Tibial nerve (tissue), 3 donors: ENCODE measurements around the gene NFIA.

Experiments
- POLR2A ChIP-seq, 2 donors: fragments of 450-650 bp; IDR thresholded peaks; one replicate each; pipeline ENCODE4 v1.6.1; 2017; ENCODE audit warnings: antibody characterized with exemption in 2 of 2, mild to moderate bottlenecking in 2 of 2, moderate library complexity in 2 of 2
- TF ChIP-seq, protein P1 (sequence below), 5 experiments: fragments of 200-600 bp in 3 of 5; fragments of 450-650 bp in 2 of 5; sonication (generic) in 3 of 5; IDR thresholded peaks; one replicate each; pipeline ENCODE4 v1.5.1; 2016 to 2019; ENCODE audit warnings: antibody characterized with exemption in 5 of 5, mild to moderate bottlenecking in 3 of 5, moderate library complexity in 2 of 5

DNA sequence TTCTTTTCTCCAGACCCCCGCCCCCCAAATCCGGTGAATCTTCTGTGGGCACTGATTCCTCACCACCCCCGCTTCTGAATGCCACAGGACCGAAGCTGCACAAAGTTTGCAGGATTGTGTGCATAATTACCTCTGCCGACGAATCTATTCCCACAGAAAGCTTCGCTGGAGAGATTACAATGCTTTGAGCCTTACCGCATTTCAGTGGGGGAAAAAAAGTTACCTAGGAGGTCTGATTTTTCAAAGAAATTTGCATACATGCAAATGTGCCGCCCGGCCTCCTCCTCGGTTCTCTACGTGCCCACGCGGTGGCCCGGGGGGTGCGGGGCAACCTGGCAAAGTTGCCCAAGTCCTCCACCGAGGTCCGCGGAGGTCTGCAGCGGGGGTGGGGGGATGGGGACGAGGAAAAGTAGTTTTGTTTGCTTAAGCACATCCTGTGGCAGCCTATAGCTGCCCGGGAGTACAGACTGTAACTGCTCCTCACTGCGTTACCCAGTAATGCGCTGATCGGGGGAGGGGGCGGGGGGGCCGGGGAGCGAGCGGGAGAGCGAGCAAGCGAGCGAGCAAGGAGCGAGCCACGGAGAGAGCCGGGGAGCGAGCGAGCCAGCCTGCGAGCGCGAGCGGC lies 563 bp upstream of the NFIA start:
- TF ChIP-seq, protein P1, sequence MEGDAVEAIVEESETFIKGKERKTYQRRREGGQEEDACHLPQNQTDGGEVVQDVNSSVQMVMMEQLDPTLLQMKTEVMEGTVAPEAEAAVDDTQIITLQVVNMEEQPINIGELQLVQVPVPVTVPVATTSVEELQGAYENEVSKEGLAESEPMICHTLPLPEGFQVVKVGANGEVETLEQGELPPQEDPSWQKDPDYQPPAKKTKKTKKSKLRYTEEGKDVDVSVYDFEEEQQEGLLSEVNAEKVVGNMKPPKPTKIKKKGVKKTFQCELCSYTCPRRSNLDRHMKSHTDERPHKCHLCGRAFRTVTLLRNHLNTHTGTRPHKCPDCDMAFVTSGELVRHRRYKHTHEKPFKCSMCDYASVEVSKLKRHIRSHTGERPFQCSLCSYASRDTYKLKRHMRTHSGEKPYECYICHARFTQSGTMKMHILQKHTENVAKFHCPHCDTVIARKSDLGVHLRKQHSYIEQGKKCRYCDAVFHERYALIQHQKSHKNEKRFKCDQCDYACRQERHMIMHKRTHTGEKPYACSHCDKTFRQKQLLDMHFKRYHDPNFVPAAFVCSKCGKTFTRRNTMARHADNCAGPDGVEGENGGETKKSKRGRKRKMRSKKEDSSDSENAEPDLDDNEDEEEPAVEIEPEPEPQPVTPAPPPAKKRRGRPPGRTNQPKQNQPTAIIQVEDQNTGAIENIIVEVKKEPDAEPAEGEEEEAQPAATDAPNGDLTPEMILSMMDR (IDR thresholded peaks at IDR 0.05) = no peak
- no peak for TF ChIP-seq POLR2A (IDR thresholded peaks at IDR 0.05)
